Erythroblast (primary cell): ENCODE data around the gene STARD3.

ENCODE experiments used
- GATA1 ChIP-seq: IDR thresholded peaks from 2 replicates; pipeline ENCODE4 v1.6.1; 2011; ENCODE audit warnings: low read depth, mild to moderate bottlenecking, control low read depth, low read length, moderate library complexity
- POLR2A ChIP-seq: IDR thresholded peaks from 2 replicates; pipeline ENCODE4 v1.6.1; 2011; ENCODE audit warnings: mild to moderate bottlenecking, low read length

GRCh38 chr17:39595294-39595693 lies 41.6 kb upstream of the STARD3 start:
- TF ChIP-seq POLR2A (no peak), GATA1 (no peak)
